Inflammatory macrophage (primary cell): Measurements from ENCODE around the gene TXNL4A.
A peak's percentile ranks its signal among the peaks of the same experiment; 100 is the strongest.

Experiments used
- DNase-seq, 2 donors: peaks; one replicate each; pipeline ENCODE4 v3.0.0-alpha.2; 2020 to 2022

The TXNL4A gene

GRCh38 chr18:79991494-79991893 is 3.1 kb upstream of the TXNL4A start:
- no peak for DNase-seq

- no peak for DNase-seq
Observed at GRCh38 chr18:79989195-79989497, 783 bp upstream of the TXNL4A start.

DNA sequence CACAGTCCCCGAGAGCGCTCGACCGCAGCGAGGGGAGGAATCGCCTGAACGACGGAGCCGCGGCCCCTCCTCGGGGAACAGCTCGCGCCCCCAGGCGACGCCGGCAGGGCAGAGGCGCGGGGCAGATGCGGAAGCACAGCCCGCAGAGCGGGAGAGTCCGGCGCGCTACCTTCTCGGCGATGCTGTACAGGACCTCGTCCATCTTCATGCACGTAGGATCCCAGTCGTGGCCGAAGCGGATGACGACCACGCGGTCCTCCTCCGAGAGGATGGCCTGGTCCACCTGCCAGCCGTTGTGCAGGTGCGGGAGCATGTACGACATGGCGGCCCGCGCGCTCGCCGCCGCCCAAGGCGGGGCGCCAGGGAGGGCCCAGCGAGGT is 302 bp downstream of the TXNL4A start:
- peak; percentile 51 to 72 for DNase-seq

DNA sequence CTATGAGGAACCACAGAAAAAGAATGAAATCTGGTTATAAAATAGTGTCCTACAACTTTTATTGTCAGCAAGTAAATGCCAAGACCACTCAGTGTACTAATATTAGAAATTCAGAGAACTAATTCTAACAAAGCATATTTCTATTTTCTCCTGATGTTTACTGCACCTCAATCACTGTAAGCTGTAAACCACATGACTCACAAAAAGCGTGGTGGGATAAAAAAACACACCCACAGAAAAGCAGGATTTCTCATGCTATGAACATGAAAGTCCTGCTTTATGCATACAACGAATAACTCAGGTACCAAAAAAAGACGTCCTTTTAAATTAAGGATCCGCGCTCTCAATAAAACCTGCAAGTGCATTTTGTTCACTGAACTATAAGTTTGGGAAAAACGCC is 797 bp downstream of the TXNL4A start:
- peak; percentile 30 to 45 for DNase-seq

GRCh38 chr18:79986726-79987125 is 1.6 kb downstream of the TXNL4A start:
- DNase-seq: no peak

DNA sequence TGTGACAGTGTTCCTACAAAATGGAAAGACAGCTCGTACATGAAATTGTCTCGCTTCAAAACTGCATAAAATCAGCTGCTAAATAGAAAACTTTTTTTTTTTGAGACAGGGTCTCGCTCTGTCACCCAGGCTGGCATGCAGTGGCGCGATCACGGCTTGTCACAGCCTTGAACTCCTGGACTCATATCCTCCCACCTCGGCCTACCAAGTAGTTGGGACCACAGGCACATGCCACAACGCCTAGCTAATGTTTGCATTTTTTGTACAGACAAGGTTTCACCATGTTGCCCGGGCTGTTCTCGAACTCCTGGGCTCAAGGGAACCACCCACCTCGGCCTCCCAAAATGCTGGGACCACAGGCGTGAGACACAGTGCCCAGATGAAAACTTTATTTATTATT is 3.2 kb downstream of the TXNL4A start:
- DNase-seq: no peak

DNA sequence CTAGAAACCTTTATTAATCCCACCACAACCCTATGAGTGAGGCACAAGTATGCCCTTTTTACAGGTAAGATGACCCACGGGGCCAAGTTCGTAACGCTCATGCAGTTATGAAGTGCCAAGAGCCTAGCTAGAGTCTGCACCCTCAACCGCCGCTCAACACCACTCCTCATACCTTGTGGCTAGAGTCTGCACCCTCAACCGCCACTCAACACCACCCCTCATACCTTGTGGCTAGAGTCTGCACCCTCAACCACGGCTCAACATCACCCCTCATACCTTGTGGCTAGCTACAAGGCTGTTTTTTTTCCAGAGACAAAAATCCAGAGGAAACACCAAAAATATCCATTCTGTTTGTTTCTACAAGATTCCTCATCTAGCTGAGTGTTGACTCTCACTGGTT is 4.6 kb downstream of the TXNL4A start:
- no peak for DNase-seq

DNA sequence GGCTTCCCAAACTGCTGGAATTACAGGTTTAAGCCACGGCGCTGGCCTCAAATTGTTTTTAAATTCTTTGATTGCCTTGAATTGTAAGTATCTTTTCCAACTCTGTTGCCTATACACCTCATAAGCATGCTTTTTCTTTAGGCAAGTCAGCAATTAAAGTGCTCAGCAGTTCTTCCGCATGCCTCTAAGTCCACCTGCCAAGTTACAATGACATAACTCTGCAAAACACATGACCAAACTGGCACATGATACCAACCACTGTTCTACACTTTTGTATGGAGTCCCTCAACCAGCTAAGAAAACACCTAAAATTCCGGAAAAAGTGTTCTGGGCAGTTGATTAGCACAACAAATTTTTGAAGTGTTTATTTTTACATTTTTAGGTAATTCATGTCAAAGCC is 5.1 kb downstream of the TXNL4A start:
- peak; percentile 15 to 25 for DNase-seq

DNA sequence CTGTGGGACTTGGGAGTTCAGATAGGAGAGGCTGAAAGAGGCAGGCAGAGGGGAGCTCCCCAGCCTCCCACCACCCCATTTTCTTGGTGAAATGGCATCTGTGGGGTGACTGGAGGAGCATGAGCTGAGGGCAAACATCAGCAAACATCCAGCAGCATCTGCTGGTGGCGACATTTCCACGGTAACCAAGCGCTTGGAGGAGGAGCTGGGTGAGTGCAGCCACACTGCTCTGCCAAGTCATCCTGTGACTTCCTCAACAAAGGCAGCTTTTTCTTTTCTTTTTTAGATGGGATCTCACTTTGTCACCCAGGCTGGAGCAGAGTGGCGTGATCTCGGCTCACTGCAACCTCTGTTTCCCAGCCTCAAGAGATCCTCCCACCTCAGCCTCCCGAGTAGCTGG is 5.6 kb downstream of the TXNL4A start:
- DNase-seq: peak; percentile 59 to 67

- DNase-seq: no peak
Observed at GRCh38 chr18:79980585-79980984, 7.8 kb downstream of the TXNL4A start.

- no peak for DNase-seq
Observed at GRCh38 chr18:79979843-79980242, 8.5 kb downstream of the TXNL4A start.

- DNase-seq: no peak
Observed at GRCh38 chr18:79975985-79976680, 12.2 kb downstream of the TXNL4A start.

- DNase-seq: no peak
Observed at GRCh38 chr18:79975043-79975442, 13.3 kb downstream of the TXNL4A start.

GRCh38 chr18:79974025-79974654 is 14.2 kb downstream of the TXNL4A start:
- no peak for DNase-seq

DNA sequence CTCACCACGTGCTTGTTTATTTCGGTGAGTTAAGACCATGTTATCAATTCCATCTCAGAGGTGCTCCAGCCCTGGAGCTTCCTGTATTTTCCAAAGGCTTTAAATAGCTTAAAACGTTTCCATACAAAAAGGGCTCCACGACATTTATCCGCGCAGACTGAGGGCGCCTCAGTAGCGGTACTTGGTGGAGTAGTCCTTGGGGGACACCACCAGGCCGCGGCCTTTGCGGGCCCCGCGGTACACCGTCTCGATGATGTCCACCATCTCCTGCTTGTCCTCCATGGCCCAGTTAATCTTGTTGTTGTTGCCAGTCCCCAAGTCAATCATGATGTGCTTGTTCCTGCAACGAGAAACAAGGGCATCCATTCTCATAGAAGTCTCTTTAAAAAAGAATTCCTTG is 14.8 kb downstream of the TXNL4A start:
- no peak for DNase-seq

- no peak for DNase-seq
Observed at GRCh38 chr18:79972720-79973119, 15.6 kb downstream of the TXNL4A start.

- no peak for DNase-seq
Observed at GRCh38 chr18:79971986-79972385, 16.4 kb downstream of the TXNL4A start.

DNA sequence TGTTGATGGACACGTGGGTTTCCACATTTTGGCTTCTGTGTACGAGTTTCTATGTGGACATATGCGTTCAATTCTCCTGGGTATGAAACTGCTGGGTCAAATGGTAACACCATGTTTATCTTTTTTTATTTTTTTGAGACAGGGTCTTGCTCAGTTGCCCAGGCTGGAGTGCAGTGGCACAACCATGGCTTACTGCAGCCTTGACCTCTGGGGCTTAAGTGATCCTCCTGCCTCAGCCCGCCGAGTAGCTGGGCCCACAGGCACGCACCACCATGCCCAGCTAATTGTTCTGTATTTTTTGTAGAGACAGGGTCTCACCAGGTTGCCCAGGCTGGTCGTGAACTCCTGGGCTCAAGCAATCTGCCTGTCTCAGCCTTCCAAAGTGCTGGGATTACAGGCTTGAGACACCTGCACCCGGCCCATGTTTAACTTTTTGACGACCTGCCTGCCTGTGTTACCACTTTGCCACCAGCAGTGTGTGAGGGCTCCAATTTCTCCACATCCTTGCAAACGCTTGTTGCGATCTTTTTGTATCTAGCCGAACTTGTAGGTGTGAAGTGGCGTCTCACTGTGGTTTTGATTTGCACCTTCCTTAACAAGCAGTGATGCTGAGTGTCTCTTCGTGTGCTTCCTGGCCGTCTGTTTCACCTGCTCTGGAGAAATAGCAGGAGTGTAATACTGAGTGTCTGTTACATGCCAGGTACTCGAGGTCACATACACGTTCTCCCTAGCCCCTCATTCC is 17.0 kb downstream of the TXNL4A start:
- DNase-seq: no peak

GRCh38 chr18:79970419-79971133 is 17.8 kb downstream of the TXNL4A start:
- DNase-seq: no peak

DNA sequence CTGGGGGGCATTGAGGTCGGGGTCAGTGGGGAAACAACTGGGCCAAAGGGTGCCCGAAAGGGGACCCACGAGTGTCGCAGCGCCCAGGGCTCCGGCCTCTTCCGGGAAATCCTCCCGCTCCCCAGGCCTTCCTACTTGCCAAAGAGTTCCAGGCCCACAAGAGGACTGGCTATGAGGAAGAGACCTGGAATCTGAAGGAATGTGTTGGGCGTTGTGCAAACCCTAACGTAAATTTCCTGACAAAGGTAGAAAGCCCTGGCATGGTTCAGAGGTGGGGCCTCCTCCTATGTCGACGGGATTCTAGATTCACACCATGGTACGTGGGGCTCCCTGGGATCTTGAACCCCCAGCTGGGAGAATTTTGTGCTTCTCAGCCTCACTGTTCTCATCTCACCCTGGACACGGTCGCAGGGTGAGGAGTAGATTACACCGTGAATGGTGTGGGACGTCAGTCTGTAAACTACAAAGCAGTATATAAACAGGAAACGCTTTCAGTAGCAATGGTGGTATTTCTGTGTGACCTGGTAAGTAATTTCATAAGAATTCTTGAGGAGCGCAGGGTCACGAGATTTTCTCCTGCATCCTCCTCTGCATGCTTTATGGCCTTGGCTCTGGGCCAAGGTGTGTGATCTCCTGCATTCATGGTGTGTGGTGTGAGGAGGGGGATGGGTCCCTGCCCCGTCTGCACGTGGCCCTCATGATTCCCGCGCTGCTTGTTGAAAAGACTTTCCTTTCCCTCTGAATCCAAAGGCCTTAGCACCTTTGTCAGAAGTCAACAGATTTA is 23.1 kb downstream of the TXNL4A start:
- peak; percentile 56 to 66 for DNase-seq

DNA sequence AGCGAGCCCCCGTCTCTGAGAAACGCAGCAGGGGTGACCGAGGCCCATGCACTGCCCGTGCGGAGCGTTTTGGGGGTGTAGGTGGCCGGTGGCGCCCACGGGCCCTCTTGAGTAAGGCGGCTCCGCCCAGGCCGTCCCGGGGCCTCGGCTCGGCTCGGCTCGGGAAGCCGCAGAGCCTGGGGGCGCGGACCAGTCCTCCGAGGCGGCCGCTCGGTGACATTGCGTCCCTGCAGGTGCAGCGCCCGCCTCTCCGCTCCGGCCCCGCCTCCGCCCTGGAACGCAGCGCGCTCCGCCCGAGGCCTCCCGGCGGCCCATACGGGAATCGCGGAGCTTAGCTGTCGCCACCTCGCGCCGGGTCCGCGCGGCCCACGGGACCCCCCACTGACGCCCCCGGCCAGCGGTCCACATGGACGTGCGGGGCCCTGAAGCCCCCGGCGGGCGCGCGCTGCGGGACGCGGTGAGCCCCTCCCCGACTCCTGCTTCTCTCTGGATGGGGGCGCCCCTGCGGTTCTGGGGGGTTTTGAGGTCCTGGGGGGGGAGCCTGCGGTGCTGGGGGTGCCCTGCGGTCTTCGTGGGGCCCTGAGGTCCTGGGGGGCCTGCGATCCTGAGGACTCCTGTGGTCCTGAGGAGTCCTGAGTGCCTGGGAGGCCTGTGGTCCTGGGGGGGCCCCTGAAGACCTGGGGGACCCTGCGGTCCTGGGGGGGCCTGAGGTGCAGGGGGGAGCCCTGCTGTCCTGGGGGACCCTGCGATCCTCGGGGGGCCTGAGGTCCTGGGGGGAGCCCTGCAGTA is 23.8 kb downstream of the TXNL4A start, which contains the start of gene HSBP1L1:
HSBP1L1 (plus strand) TSS at position 314 of the 789 bp plus-strand sequence; CDS start at position 407, 93 bp downstream.
- peak; percentile 31 to 57 for DNase-seq
